Measurements from ENCODE around the gene MXI1. TPM values are rescaled to one million over a fixed set of nuclear protein-coding genes. Genes with fewer than 3 reads are reported as not detected.
A peak's percentile ranks its signal among the peaks of the same experiment; 100 is the strongest.

Gene MXI1
- total RNA-seq, 1 experiment from 2014 or later = 19.5 TPM

- no peak for DNase-seq (ENCODE audit: unreplicated experiment)
- no TSS peak for BruUV-seq (replicated peaks)
- Mint-ChIP-seq H3K9me3 (ENCODE audit: unreplicated experiment) (no peaks in the 10 kb centered on the region), H3K4me1 (ENCODE audit: insufficient read depth, unreplicated experiment) (peaks cover 8% of the 10 kb centered on the region), H3K36me3 (ENCODE audit: insufficient read depth, unreplicated experiment) (peaks cover 98% of the 10 kb centered on the region), H3K27ac (ENCODE audit: low read depth, unreplicated experiment) (peak overlapping the region; percentile 16), H3K4me3 (ENCODE audit: unreplicated experiment) (no peak overlapping the region), H3K27me3 (ENCODE audit: insufficient read depth, unreplicated experiment) (no peaks in the 10 kb centered on the region)
- ChIA-PET CTCF (interaction anchor here (0.7 to 1.5 kb wide), 5 partner anchors 9 to 303 kb away, joined by 3 to 5 read pairs (median 3); no protein-coding TSS in a partner anchor), POLR2A (interaction anchor here (0.6 to 3.3 kb wide), 5 partner anchors 8 to 474 kb away, joined by 3 to 18 read pairs (median 4); partner anchors contain the start of gene SMNDC1)
- intact Hi-C loops (cut with micrococcal nuclease) = no loop called here
- TF ChIP-seq CTCF (IDR thresholded peaks at IDR 0.05; ENCODE audit: unreplicated experiment) = no peak
These were observed 89.6 kb downstream of the MXI1 start for GRCh38 chr10:110296966-110297365.

GRCh38 chr10:110300486-110300986 is 93.1 kb downstream of the MXI1 start:
- ChIA-PET CTCF (interaction anchor here (0.6 to 1.4 kb wide), 4 partner anchors 121 to 246 kb away, joined by 3 to 6 read pairs (median 4); no protein-coding TSS in a partner anchor), POLR2A (interaction anchor here (0.6 kb wide), 1 partner anchor 106 kb away, joined by 3 read pairs; no protein-coding TSS in a partner anchor)
- H3K4me1 Mint-ChIP-seq (ENCODE audit: insufficient read depth, unreplicated experiment) = peaks cover 18% of the 10 kb centered on the region
- H3K36me3 Mint-ChIP-seq (ENCODE audit: insufficient read depth, unreplicated experiment) = peaks cover 80% of the 10 kb centered on the region
- no peak overlapping the region for H3K27ac Mint-ChIP-seq (ENCODE audit: low read depth, unreplicated experiment)
- BruUV-seq (replicated peaks) = no TSS peak
- H3K27me3 Mint-ChIP-seq (ENCODE audit: insufficient read depth, unreplicated experiment) = no peaks in the 10 kb centered on the region
- no peak for TF ChIP-seq CTCF (IDR thresholded peaks at IDR 0.05; ENCODE audit: unreplicated experiment)
- no peaks in the 10 kb centered on the region for H3K9me3 Mint-ChIP-seq (ENCODE audit: unreplicated experiment)
- no peak for DNase-seq (ENCODE audit: unreplicated experiment)
- no peak overlapping the region for H3K4me3 Mint-ChIP-seq (ENCODE audit: unreplicated experiment)
- intact Hi-C loops (cut with micrococcal nuclease) = no loop called here

- H3K27ac Mint-ChIP-seq (ENCODE audit: low read depth, unreplicated experiment) = peak overlapping the region; percentile 95
- peaks cover 10% of the 10 kb centered on the region for H3K4me1 Mint-ChIP-seq (ENCODE audit: insufficient read depth, unreplicated experiment)
- BruUV-seq (replicated peaks) = TSS peak; percentile 39
- peaks cover 48% of the 10 kb centered on the region for H3K36me3 Mint-ChIP-seq (ENCODE audit: insufficient read depth, unreplicated experiment)
- POLR2A ChIA-PET = interaction anchor here (0.7 to 3.9 kb wide), 8 partner anchors 8 to 569 kb away, joined by 3 to 20 read pairs (median 6); partner anchors contain the start of gene SMC3
- no peak for DNase-seq (ENCODE audit: unreplicated experiment)
- H3K27me3 Mint-ChIP-seq (ENCODE audit: insufficient read depth, unreplicated experiment) = no peaks in the 10 kb centered on the region
- H3K4me3 Mint-ChIP-seq (ENCODE audit: unreplicated experiment) = peak overlapping the region; percentile 94
- intact Hi-C loops (cut with micrococcal nuclease) = no loop called here
- H3K9me3 Mint-ChIP-seq (ENCODE audit: unreplicated experiment) = no peaks in the 10 kb centered on the region
- CTCF ChIA-PET = interaction anchor here (0.6 to 6.5 kb wide), 4 partner anchors 89 to 1566 kb away, joined by 3 to 85 read pairs (median 6); no protein-coding TSS in a partner anchor
- no peak for TF ChIP-seq CTCF (IDR thresholded peaks at IDR 0.05; ENCODE audit: unreplicated experiment)
These were observed 96.3 kb downstream of the MXI1 start for GRCh38 chr10:110303681-110304080.

- H3K4me1 Mint-ChIP-seq (ENCODE audit: insufficient read depth, unreplicated experiment) = peaks cover 10% of the 10 kb centered on the region
- peak overlapping the region; percentile 94 for H3K4me3 Mint-ChIP-seq (ENCODE audit: unreplicated experiment)
- CTCF ChIA-PET = interaction anchor here (0.9 to 7.0 kb wide), 5 partner anchors 195 to 306 kb away, joined by 3 to 87 read pairs (median 33); no protein-coding TSS in a partner anchor
- intact Hi-C loops (cut with micrococcal nuclease) = no loop called here
- POLR2A ChIA-PET = interaction anchor here (0.9 to 4.8 kb wide), 24 partner anchors 9 to 615 kb away, joined by 3 to 44 read pairs (median 5); partner anchors contain the start of genes BBIP1, MXI1, SHOC2 and SMC3
- no peaks in the 10 kb centered on the region for H3K9me3 Mint-ChIP-seq (ENCODE audit: unreplicated experiment)
- H3K27me3 Mint-ChIP-seq (ENCODE audit: insufficient read depth, unreplicated experiment) = no peaks in the 10 kb centered on the region
- peak overlapping the region; percentile 95 for H3K27ac Mint-ChIP-seq (ENCODE audit: low read depth, unreplicated experiment)
- no peak for TF ChIP-seq CTCF (IDR thresholded peaks at IDR 0.05; ENCODE audit: unreplicated experiment)
- H3K36me3 Mint-ChIP-seq (ENCODE audit: insufficient read depth, unreplicated experiment) = peaks cover 41% of the 10 kb centered on the region
- no TSS peak for BruUV-seq (replicated peaks)
- no peak for DNase-seq (ENCODE audit: unreplicated experiment)
These were observed 97.0 kb downstream of the MXI1 start for GRCh38 chr10:110304394-110304779.

Data from MCF 10A (cell line).